CD4-positive, CD25-positive, alpha-beta regulatory T cell (primary cell): ENCODE measurements around the gene IMPG1. TPM values are rescaled to one million over a fixed set of nuclear protein-coding genes. Genes with fewer than 3 reads are reported as not detected.

Source experiments
- ATAC-seq, 2 donors: fragments of 150-1000 bp; cut with Tn5 transposase; one replicate each; pipeline ENCODE4 v1.10.0; 2021; ENCODE audit warnings: low read depth in 2 of 2, moderate number of reproducible peaks in 2 of 2, moderate library complexity in 1 of 2
- DNase-seq, 3 donors: peaks; one replicate each; pipeline versions ENCODE4 v3.0.0 to v3.0.0-alpha.2; 2012 to 2022; ENCODE audit warnings: mixed read lengths in 1 of 3
- H3K27ac ChIP-seq: one replicate; pipeline ENCODE4 v1.7.0; 2013; ENCODE audit warnings: mild to moderate bottlenecking, low read length; ENCODE audit not compliant: insufficient read depth, poor library complexity, severe bottlenecking
- H3K27me3 ChIP-seq: one replicate; pipeline ENCODE4 v1.7.0; 2013; ENCODE audit warnings: low read length; ENCODE audit not compliant: control insufficient read depth, insufficient read depth
- H3K36me3 ChIP-seq: one replicate; pipeline ENCODE4 v1.7.0; 2013; ENCODE audit warnings: mild to moderate bottlenecking, low read length, moderate library complexity; ENCODE audit not compliant: control insufficient read depth, insufficient read depth
- H3K4me1 ChIP-seq: 2 replicates; pipeline ENCODE4 v1.7.0; 2013; ENCODE audit warnings: mild to moderate bottlenecking, low read length; ENCODE audit not compliant: insufficient read depth, control insufficient read depth, poor library complexity, severe bottlenecking
- H3K4me3 ChIP-seq: one replicate; pipeline ENCODE4 v1.7.0; 2013; ENCODE audit warnings: low read depth, mild to moderate bottlenecking, low read length, moderate library complexity
- H3K9me3 ChIP-seq, 2 experiments: 1 replicate in 1 of 2; 2 replicates in 1 of 2; pipeline ENCODE4 v1.7.0; 2013; ENCODE audit warnings: low read length in 2 of 2, mild to moderate bottlenecking in 1 of 2, moderate library complexity in 1 of 2; ENCODE audit not compliant: control insufficient read depth in 2 of 2
- H3K27ac Mint-ChIP-seq, 3 donors: one replicate each; pipeline ENCODE4 v1.8.0; 2020 to 2022; ENCODE audit warnings: mild to moderate bottlenecking in 3 of 3, mixed read lengths in 3 of 3, moderate library complexity in 2 of 3
- H3K27me3 Mint-ChIP-seq: one replicate; pipeline ENCODE4 v1.8.0; 2022; ENCODE audit warnings: mild to moderate bottlenecking, mixed read lengths
- H3K36me3 Mint-ChIP-seq: one replicate; pipeline ENCODE4 v1.8.0; 2020; ENCODE audit warnings: mixed read lengths
- H3K4me1 Mint-ChIP-seq, 4 donors: one replicate each; pipeline ENCODE4 v1.8.0; 2020 to 2022; ENCODE audit warnings: mixed read lengths in 4 of 4, mild to moderate bottlenecking in 1 of 4
- H3K4me3 Mint-ChIP-seq, 4 donors: one replicate each; pipeline ENCODE4 v1.8.0; 2020 to 2022; ENCODE audit warnings: mild to moderate bottlenecking in 4 of 4, mixed read lengths in 4 of 4, moderate library complexity in 3 of 4
- H3K9me3 Mint-ChIP-seq, 7 donors: one replicate each; pipeline ENCODE4 v1.8.0; 2020 to 2022; ENCODE audit warnings: mixed read lengths in 7 of 7, mild to moderate bottlenecking in 3 of 7, moderate library complexity in 2 of 7
- polyA plus RNA-seq, 4 donors: library from polyadenylated mRNA; unstranded; fragments of 300-500 nt; fragmentation: Illumina TruSeq; gene quantifications; one replicate each; pipeline ENCODE4 v1.2.3, GENCODE V29; 2021
- total RNA-seq: library from RNA; stranded (reverse); gene quantifications from one replicate; pipeline ENCODE4 v1.2.3, GENCODE V29; 2022

IMPG1 gene
- total and polyA plus RNA-seq, 5 donors from 2014 or later = not detected

DNA sequence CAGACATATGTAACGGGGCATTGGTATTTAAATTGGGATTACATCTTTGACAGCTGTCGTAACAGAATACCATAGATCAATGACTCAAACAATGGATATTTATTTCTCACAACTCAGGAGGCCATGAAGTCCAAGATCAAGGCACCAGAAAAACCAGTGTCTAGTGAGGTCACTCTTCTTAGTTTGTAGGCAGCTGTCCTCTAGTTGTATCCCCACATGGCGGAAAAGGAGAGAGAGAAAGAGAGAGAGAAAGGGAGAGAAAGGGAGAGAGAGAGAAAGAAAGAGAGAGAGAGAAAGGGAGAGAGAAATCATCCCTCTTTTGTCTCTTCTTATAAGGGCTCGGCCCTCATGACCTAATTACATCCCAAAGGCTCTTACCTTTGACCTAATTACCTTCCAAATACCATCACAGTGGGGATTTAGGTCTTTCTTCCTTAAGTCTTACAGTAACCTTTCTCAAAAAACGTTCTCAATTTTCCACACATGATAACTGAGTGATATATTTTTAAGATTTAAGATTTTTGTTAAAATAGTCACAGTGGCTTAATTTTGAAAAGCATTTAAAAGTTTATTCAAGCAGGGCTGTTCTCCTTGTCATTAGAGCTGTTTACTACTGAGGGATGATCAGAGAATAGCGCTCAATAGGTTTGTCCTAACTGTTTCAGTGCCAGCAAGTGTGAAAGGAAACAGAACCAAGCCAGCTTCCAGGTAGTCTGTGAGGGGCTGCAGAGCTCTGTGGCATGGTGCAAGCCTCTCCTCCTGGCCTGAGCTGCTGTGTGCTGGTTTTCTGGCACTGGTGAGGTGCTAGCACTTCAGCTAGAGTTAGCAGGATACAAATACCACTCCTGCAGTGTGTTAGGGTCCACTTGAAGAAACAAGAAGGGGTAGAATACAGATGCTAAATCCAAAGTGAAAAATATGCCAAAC is 79.0 kb downstream of the IMPG1 start:
- Histone ChIP-seq H3K36me3 (no peaks in the 10 kb centered on the region), H3K27ac (no peak overlapping the region), H3K4me3 (no peak overlapping the region), H3K9me3 (no peaks in the 10 kb centered on the region), H3K27me3 (no peaks in the 10 kb centered on the region), H3K4me1 (no peaks in the 10 kb centered on the region)
- H3K4me3 Mint-ChIP-seq = no peak overlapping the region
- H3K36me3 Mint-ChIP-seq = no peaks in the 10 kb centered on the region
- ATAC-seq (no peak), DNase-seq (no peak)
- H3K9me3 Mint-ChIP-seq = peaks cover 0 to 9% (median 2%) of the 10 kb centered on the region in 7 donors
- H3K4me1 Mint-ChIP-seq = no peaks in the 10 kb centered on the region
- no peak overlapping the region for H3K27ac Mint-ChIP-seq
- no peaks in the 10 kb centered on the region for H3K27me3 Mint-ChIP-seq

DNA sequence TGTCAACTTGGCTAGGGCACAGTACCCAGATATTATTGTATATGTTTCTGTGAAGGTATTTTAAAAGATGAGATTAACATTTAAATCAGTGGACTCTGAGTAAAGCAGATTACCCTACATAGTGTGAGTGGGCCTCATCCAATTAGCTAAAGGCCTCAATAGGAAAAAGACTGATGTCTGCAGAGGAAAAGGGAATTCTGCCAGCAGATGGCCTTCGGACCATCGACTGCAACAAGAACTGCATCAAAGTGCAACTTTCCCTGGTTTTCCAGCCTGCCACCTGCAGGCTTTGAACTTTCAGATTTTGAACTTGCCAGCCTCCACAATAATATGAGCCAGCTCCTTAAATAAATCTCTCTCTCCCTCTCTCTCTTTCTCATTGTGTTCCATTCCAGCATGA is 80.5 kb downstream of the IMPG1 start:
- H3K4me3 Mint-ChIP-seq = no peak overlapping the region
- Histone ChIP-seq H3K9me3 (no peaks in the 10 kb centered on the region), H3K27ac (no peak overlapping the region), H3K4me1 (no peaks in the 10 kb centered on the region), H3K36me3 (no peaks in the 10 kb centered on the region), H3K27me3 (no peaks in the 10 kb centered on the region), H3K4me3 (no peak overlapping the region)
- DNase-seq = no peak
- no peak for ATAC-seq
- no peaks in the 10 kb centered on the region for H3K27me3 Mint-ChIP-seq
- H3K27ac Mint-ChIP-seq = no peak overlapping the region
- H3K9me3 Mint-ChIP-seq = peaks cover 0 to 9% (median 2%) of the 10 kb centered on the region in 7 donors
- H3K4me1 Mint-ChIP-seq = no peaks in the 10 kb centered on the region
- no peaks in the 10 kb centered on the region for H3K36me3 Mint-ChIP-seq

GRCh38 chr6:75986935-75987334 is 85.5 kb downstream of the IMPG1 start:
- ATAC-seq = no peak
- Histone ChIP-seq H3K9me3 (no peaks in the 10 kb centered on the region), H3K36me3 (no peaks in the 10 kb centered on the region), H3K4me3 (no peak overlapping the region), H3K27me3 (no peaks in the 10 kb centered on the region), H3K27ac (no peak overlapping the region), H3K4me1 (no peaks in the 10 kb centered on the region)
- Mint-ChIP-seq H3K36me3 (no peaks in the 10 kb centered on the region), H3K27me3 (no peaks in the 10 kb centered on the region), H3K4me3 (no peak overlapping the region), H3K4me1 (no peaks in the 10 kb centered on the region), H3K9me3 (peaks cover 0 to 12% (median 3%) of the 10 kb centered on the region in 7 donors), H3K27ac (no peak overlapping the region)
- DNase-seq = no peak

GRCh38 chr6:75975904-75976303 is 96.6 kb downstream of the IMPG1 start:
- Histone ChIP-seq H3K27ac (no peak overlapping the region), H3K36me3 (no peaks in the 10 kb centered on the region), H3K4me3 (no peak overlapping the region), H3K27me3 (no peaks in the 10 kb centered on the region), H3K9me3 (no peaks in the 10 kb centered on the region), H3K4me1 (no peaks in the 10 kb centered on the region)
- H3K27me3 Mint-ChIP-seq = no peaks in the 10 kb centered on the region
- H3K27ac Mint-ChIP-seq = no peak overlapping the region
- ATAC-seq = no peak
- peaks cover 0 to 3% (median 0%) of the 10 kb centered on the region in 7 donors for H3K9me3 Mint-ChIP-seq
- H3K36me3 Mint-ChIP-seq = no peaks in the 10 kb centered on the region
- H3K4me3 Mint-ChIP-seq = no peak overlapping the region
- H3K4me1 Mint-ChIP-seq = no peaks in the 10 kb centered on the region
- DNase-seq = no peak

DNA sequence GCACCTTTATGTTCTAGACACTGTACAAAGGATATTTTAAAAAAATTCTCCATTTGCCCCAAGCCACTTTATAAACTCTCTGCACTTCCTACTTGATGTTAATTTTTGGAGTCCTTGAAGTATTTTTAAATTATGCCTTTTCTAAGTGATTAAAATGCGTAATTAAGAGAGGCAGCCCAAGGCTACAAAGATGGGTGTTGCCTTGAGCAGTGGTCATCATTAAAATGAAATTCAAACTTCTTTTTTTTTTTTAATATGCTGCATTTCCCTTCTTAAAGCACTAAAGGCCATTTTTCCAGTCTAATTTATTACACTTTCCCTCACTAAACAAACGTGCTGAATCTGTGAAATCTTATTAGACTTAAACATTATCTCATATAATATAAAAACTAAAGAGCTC is 102.4 kb downstream of the IMPG1 start:
- Mint-ChIP-seq H3K36me3 (no peaks in the 10 kb centered on the region), H3K4me1 (no peaks in the 10 kb centered on the region), H3K9me3 (peaks cover 0 to 6% (median 2%) of the 10 kb centered on the region in 7 donors), H3K4me3 (no peak overlapping the region), H3K27me3 (no peaks in the 10 kb centered on the region), H3K27ac (no peak overlapping the region)
- Histone ChIP-seq H3K27ac (no peak overlapping the region), H3K9me3 (no peaks in the 10 kb centered on the region), H3K4me3 (no peak overlapping the region), H3K4me1 (no peaks in the 10 kb centered on the region), H3K27me3 (no peaks in the 10 kb centered on the region), H3K36me3 (no peaks in the 10 kb centered on the region)
- ATAC-seq (no peak), DNase-seq (no peak)

GRCh38 chr6:75968143-75968542 is 104.3 kb downstream of the IMPG1 start:
- H3K4me3 ChIP-seq = no peak overlapping the region
- H3K4me1 ChIP-seq = no peaks in the 10 kb centered on the region
- H3K27me3 ChIP-seq = no peaks in the 10 kb centered on the region
- H3K27ac ChIP-seq = no peak overlapping the region
- ATAC-seq (no peak), DNase-seq (no peak)
- Mint-ChIP-seq H3K27ac (no peak overlapping the region), H3K36me3 (no peaks in the 10 kb centered on the region), H3K4me1 (no peaks in the 10 kb centered on the region), H3K4me3 (no peak overlapping the region), H3K27me3 (no peaks in the 10 kb centered on the region), H3K9me3 (peaks cover 0 to 6% (median 2%) of the 10 kb centered on the region in 7 donors)
- H3K9me3 ChIP-seq = no peaks in the 10 kb centered on the region
- no peaks in the 10 kb centered on the region for H3K36me3 ChIP-seq

GRCh38 chr6:75963569-75963968 is 108.9 kb downstream of the IMPG1 start:
- H3K4me1 Mint-ChIP-seq = no peaks in the 10 kb centered on the region
- peaks cover 0 to 5% (median 2%) of the 10 kb centered on the region in 7 donors for H3K9me3 Mint-ChIP-seq

GRCh38 chr6:75952128-75952527 is 120.3 kb downstream of the IMPG1 start:
- no peaks in the 10 kb centered on the region for H3K9me3 ChIP-seq
- H3K27ac Mint-ChIP-seq = no peak overlapping the region
- no peak for ATAC-seq
- no peak overlapping the region for H3K4me3 Mint-ChIP-seq
- no peaks in the 10 kb centered on the region for H3K27me3 Mint-ChIP-seq
- no peak for DNase-seq
- H3K4me3 ChIP-seq = no peak overlapping the region
- no peaks in the 10 kb centered on the region for H3K27me3 ChIP-seq
- no peaks in the 10 kb centered on the region for H3K4me1 Mint-ChIP-seq
- H3K36me3 Mint-ChIP-seq = no peaks in the 10 kb centered on the region
- H3K27ac ChIP-seq = no peak overlapping the region
- H3K36me3 ChIP-seq = no peaks in the 10 kb centered on the region
- H3K4me1 ChIP-seq = no peaks in the 10 kb centered on the region
- peaks cover 0 to 5% (median under 1%) of the 10 kb centered on the region in 7 donors for H3K9me3 Mint-ChIP-seq

More at GRCh38 chr6:75963569-75963968, 108.9 kb downstream of the IMPG1 start:
- no peak overlapping the region for H3K4me3 ChIP-seq
- no peaks in the 10 kb centered on the region for H3K27me3 ChIP-seq
- H3K36me3 ChIP-seq = no peaks in the 10 kb centered on the region
- no peak for ATAC-seq
- H3K27ac Mint-ChIP-seq = no peak overlapping the region
- no peak for DNase-seq
- no peaks in the 10 kb centered on the region for H3K9me3 ChIP-seq
- no peaks in the 10 kb centered on the region for H3K27me3 Mint-ChIP-seq
- no peaks in the 10 kb centered on the region for H3K4me1 ChIP-seq
- H3K4me3 Mint-ChIP-seq = no peak overlapping the region
- no peaks in the 10 kb centered on the region for H3K36me3 Mint-ChIP-seq
- no peak overlapping the region for H3K27ac ChIP-seq
